WTC11 (cell line): ENCODE results near the gene GIMAP8.

Experiments
- ATF6 ChIP-seq: sonication (generic); formaldehyde crosslinking; IDR thresholded peaks from 2 replicates; pipeline ENCODE4 v1.8.1; 2023; ENCODE audit warnings: mild to moderate bottlenecking, missing genetic modification reagents
- CTCF ChIP-seq: fragments of 200-600 bp; IDR thresholded peaks from 2 replicates; pipeline ENCODE4 v1.8.0; 2022; ENCODE audit warnings: antibody characterized with exemption
- E2F5 ChIP-seq: sonication (generic); formaldehyde crosslinking; IDR thresholded peaks from 2 replicates; pipeline ENCODE4 v1.8.1; 2022; ENCODE audit warnings: mild to moderate bottlenecking, moderate library complexity, missing genetic modification reagents
- ELF4 ChIP-seq: sonication (generic); formaldehyde crosslinking; IDR thresholded peaks from 2 replicates; pipeline ENCODE4 v1.8.1; 2022; ENCODE audit warnings: low read depth, mild to moderate bottlenecking, moderate library complexity, missing genetic modification reagents
- ESRRA ChIP-seq: sonication (generic); formaldehyde crosslinking; IDR thresholded peaks from 2 replicates; pipeline ENCODE4 v1.8.1; 2022; ENCODE audit warnings: mild to moderate bottlenecking, missing genetic modification reagents, borderline replicate concordance
- HMGA2 ChIP-seq: fragments of 250-450 bp; sonication (Bioruptor Pico); IDR thresholded peaks from 2 replicates; pipeline ENCODE4 v1.4.0; 2021; ENCODE audit warnings: mild to moderate bottlenecking, moderate library complexity
- JUN ChIP-seq: sonication (generic); formaldehyde crosslinking; IDR thresholded peaks from 2 replicates; pipeline ENCODE4 v1.8.0; 2023; ENCODE audit warnings: mild to moderate bottlenecking, missing genetic modification reagents
- ZNF138 ChIP-seq: sonication (generic); formaldehyde crosslinking; conservative IDR thresholded peaks from 2 replicates; pipeline ENCODE4 v1.8.1; 2022; ENCODE audit warnings: mild to moderate bottlenecking, moderate library complexity, missing genetic modification reagents
- ZNF416 ChIP-seq: fragments of 250-450 bp; sonication (Bioruptor Pico); IDR thresholded peaks from 2 replicates; pipeline ENCODE4 v1.9.0; 2021; ENCODE audit warnings: mild to moderate bottlenecking, inconsistent platforms

- TF ChIP-seq CTCF (peak; percentile 84), JUN (CRISPR knock-in tag) (no peak), ELF4 (CRISPR knock-in tag) (no peak), E2F5 (CRISPR knock-in tag) (no peak), HMGA2 (CRISPR knock-in tag) (no peak), ATF6 (no peak), ZNF138 (CRISPR knock-in tag) (no peak), ESRRA (CRISPR knock-in tag) (no peak), ZNF416 (CRISPR knock-in tag) (no peak)
Measured at GRCh38 chr7:150420987-150421674, 29.3 kb upstream of the GIMAP8 start.
